Stimulated activated CD4-positive, alpha-beta T cell treated with anti-CD3 and anti-CD28 coated beads, Interleukin-15, amount 100 ng/mL, for 24 hours (primary cell): Measurements from ENCODE around the gene HTRA2.
A peak's percentile ranks its signal among the peaks of the same experiment; 100 is the strongest.
"Not testable (repeated sequence)": the region's sequence is repeated elsewhere in the genome, so short reads cannot be mapped to it uniquely, and the experiment has no call there.

Experiments used
- DNase-seq: peaks from one replicate; pipeline ENCODE4 v3.0.0-alpha.2; 2020

Gene HTRA2

GRCh38 chr2:74529357-74530238 is at the start of gene HTRA2, which contains the start of gene AUP1:
HTRA2 (plus strand) TSS chr2:74529933; CDS start chr2:74530007, 74 bp downstream.
AUP1 (minus strand) TSS chr2:74529706; CDS start chr2:74529629, 77 bp downstream.
- DNase-seq = peak; percentile 97

GRCh38 chr2:74481431-74481830 is 48.3 kb upstream of the HTRA2 start:
- no peak for DNase-seq

- DNase-seq = peak; percentile 69
Measured at GRCh38 chr2:74481961-74482800, 47.6 kb upstream of the HTRA2 start.

GRCh38 chr2:74482801-74483674 is 46.7 kb upstream of the HTRA2 start, which contains the start of the genes CCDC142 and TTC31:
CCDC142 (minus strand) TSS chr2:74482998; CDS start chr2:74482837, 161 bp downstream.
TTC31 (plus strand) TSS chr2:74483081; CDS start chr2:74483096, 15 bp downstream.
- peak; percentile 96 for DNase-seq

- not testable (repeated sequence) for DNase-seq
Measured at GRCh38 chr2:74483675-74484164, 46.0 kb upstream of the HTRA2 start.

GRCh38 chr2:74486141-74486540 is 43.6 kb upstream of the HTRA2 start:
- no peak for DNase-seq

GRCh38 chr2:74488643-74489481 is 40.9 kb upstream of the HTRA2 start:
- no peak for DNase-seq

GRCh38 chr2:74489906-74490305 is 39.8 kb upstream of the HTRA2 start:
- no peak for DNase-seq

GRCh38 chr2:74491648-74492544 is 37.8 kb upstream of the HTRA2 start:
- no peak for DNase-seq

GRCh38 chr2:74493546-74493945 is 36.2 kb upstream of the HTRA2 start:
- DNase-seq = no peak

GRCh38 chr2:74495440-74495839 is 34.3 kb upstream of the HTRA2 start:
- no peak for DNase-seq

- DNase-seq = no peak
Measured at GRCh38 chr2:74496997-74497776, 32.5 kb upstream of the HTRA2 start.

- peak; percentile 62 for DNase-seq
Measured at GRCh38 chr2:74497777-74498499, 31.8 kb upstream of the HTRA2 start.

- peak; percentile 47 for DNase-seq
Measured at GRCh38 chr2:74498500-74499266, 31.1 kb upstream of the HTRA2 start.

GRCh38 chr2:74499267-74499939 is 30.3 kb upstream of the HTRA2 start, which contains the start of gene LBX2:
LBX2 (minus strand) TSS chr2:74499603; CDS start chr2:74499537, 66 bp downstream.
- DNase-seq = peak; percentile 68

- DNase-seq = no peak
Measured at GRCh38 chr2:74499940-74500577, 29.7 kb upstream of the HTRA2 start.

- no peak for DNase-seq
Measured at GRCh38 chr2:74500578-74500946, 29.2 kb upstream of the HTRA2 start.
